ENCODE results near the gene RFC4. TPM values are rescaled to one million over a fixed set of nuclear protein-coding genes. Genes with fewer than 3 reads are reported as not detected.

The RFC4 gene
- total and polyA plus RNA-seq, 2 of the 8 experiments (the other 6 are each of a cell fraction or from before 2014, with no cell fraction given), result 21.8 to 86.9 TPM

DNA sequence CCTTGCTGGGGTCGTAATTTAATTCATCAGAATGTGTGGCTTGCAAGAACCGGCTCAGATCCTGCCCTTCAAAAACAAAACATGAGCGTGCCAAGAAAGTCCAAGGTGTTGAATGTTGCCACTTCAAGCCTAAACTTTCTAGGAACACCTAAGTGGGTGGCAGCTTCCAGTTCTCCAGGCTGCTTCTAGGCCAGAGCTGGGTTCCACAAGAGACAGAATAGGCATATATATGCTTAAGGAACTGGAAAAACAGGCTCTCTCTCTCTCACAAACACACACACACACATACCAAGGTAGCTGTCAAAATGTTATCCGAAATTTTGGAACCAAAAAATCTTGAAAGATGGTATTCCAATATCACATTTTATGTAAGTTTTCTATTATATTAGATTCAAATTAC, 35.3 kb upstream of the RFC4 start:
- Histone ChIP-seq H3K23me2 (ENCODE audit: low read depth, low read length) (no peaks in the 10 kb centered on the region), H3K23ac (ENCODE audit: insufficient read length) (no peak overlapping the region)
- TF ChIP-seq JUND (IDR thresholded peaks at IDR 0.05; ENCODE audit: low read length), result no peak
- no peak for TF ChIP-seq YY1 (IDR thresholded peaks at IDR 0.05; ENCODE audit: low read depth, low read length)
- TF ChIP-seq NANOG (IDR thresholded peaks at IDR 0.05; ENCODE audit: insufficient read depth, low read depth, low read length, poor library complexity, severe bottlenecking), result no peak
- no peak for TF ChIP-seq SIN3A (conservative IDR thresholded peaks at IDR 0.05 in 1 of 2, IDR thresholded peaks at IDR 0.05 in 1 of 2; ENCODE audit: low read depth in 1 of 2, low read length in 2 of 2)
- TF ChIP-seq, protein P1, sequence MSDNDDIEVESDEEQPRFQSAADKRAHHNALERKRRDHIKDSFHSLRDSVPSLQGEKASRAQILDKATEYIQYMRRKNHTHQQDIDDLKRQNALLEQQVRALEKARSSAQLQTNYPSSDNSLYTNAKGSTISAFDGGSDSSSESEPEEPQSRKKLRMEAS (IDR thresholded peaks at IDR 0.05), result no peak
- TF ChIP-seq CTBP2 (IDR thresholded peaks at IDR 0.05; ENCODE audit: borderline replicate concordance, insufficient read depth, insufficient read length, low read length), result no peak
- no peak for TF ChIP-seq KDM5A (IDR thresholded peaks at IDR 0.05; ENCODE audit: low read length)

More for the DNA sequence above, 35.3 kb upstream of the RFC4 start:
- Histone ChIP-seq H3K79me1 (ENCODE audit: low read depth, low read length) (no peaks in the 10 kb centered on the region), H2AFZ (ENCODE audit: low read length) (no peak overlapping the region), H2BK20ac (ENCODE audit: low read length) (no peak overlapping the region), H3K18ac (ENCODE audit: extremely low read depth, low read length) (no peak overlapping the region), H3K9ac (replicated peaks in 1 of 4; ENCODE audit: extremely low read depth in 1 of 4, low read depth in 3 of 4, low read length in 3 of 4) (no peak overlapping the region), H2BK12ac (ENCODE audit: low read depth, low read length) (no peak overlapping the region), H4K20me1 (replicated peaks in 1 of 2; ENCODE audit: control insufficient read depth in 1 of 2, insufficient read depth in 2 of 2, low read length in 2 of 2) (no peaks in the 10 kb centered on the region), H3K14ac (ENCODE audit: insufficient read length) (no peak overlapping the region), H2BK5ac (ENCODE audit: low read depth, low read length) (no peak overlapping the region), H4K91ac (replicated peaks; ENCODE audit: insufficient read length, low read length) (no peak overlapping the region), H3K4me2 (ENCODE audit: insufficient read depth in 1 of 2, low read depth in 2 of 2, low read length in 2 of 2) (no peak overlapping the region), H4K8ac (ENCODE audit: extremely low read depth, insufficient read depth, low read length) (no peak overlapping the region), H3K79me2 (ENCODE audit: control insufficient read depth in 1 of 2, insufficient read depth in 2 of 2, low read length in 2 of 2) (no peaks in the 10 kb centered on the region), H4K5ac (ENCODE audit: insufficient read length, low read depth, low read length) (no peak overlapping the region), H3K4me3 (ENCODE audit: extremely low read depth in 1 of 4, insufficient read depth in 2 of 4, low read depth in 3 of 4, low read length in 4 of 4) (no peak overlapping the region), H2BK120ac (replicated peaks; ENCODE audit: low read depth, low read length) (no peak overlapping the region), H2BK15ac (ENCODE audit: low read length) (no peak overlapping the region), H3K27me3 (replicated peaks in 1 of 4; ENCODE audit: control insufficient read depth in 3 of 4, extremely low read depth in 1 of 4, insufficient read depth in 3 of 4, low read length in 3 of 4) (no peaks in the 10 kb centered on the region), H3K56ac (replicated peaks; ENCODE audit: insufficient read length, low read depth, low read length) (no peak overlapping the region), H3K4ac (replicated peaks; ENCODE audit: insufficient read length, low read depth, low read length) (no peak overlapping the region), H3K4me1 (replicated peaks in 1 of 4; ENCODE audit: control insufficient read depth in 3 of 4, insufficient read depth in 4 of 4, low read length in 3 of 4) (no peaks in the 10 kb centered on the region), H3K9me3 (ENCODE audit: insufficient read depth in 2 of 2, low read depth in 1 of 2, low read length in 1 of 2) (no peaks in the 10 kb centered on the region), H3K27ac (ENCODE audit: low read depth, low read length) (no peak overlapping the region), H2AK5ac (ENCODE audit: low read depth, low read length) (no peak overlapping the region), H3K36me3 (ENCODE audit: control insufficient read depth in 2 of 4, insufficient read depth in 4 of 4, low read length in 3 of 4) (no peaks in the 10 kb centered on the region)
- 86% methylated on average over 4 of the region's 4 CpGs; no CpG with 5 or more reads in 1 of the 2 experiments for WGBS, 2 experiments (ENCODE audit: extremely low coverage in 1 of 2, insufficient coverage in 1 of 2, insufficient read length in 1 of 2, insufficient replicate concordance in 2 of 2, low coverage in 1 of 2, low lambda C conversion rate in 2 of 2, missing lambda C conversion rate in 1 of 2)
- FAIRE-seq (no peak), DNase-seq (ENCODE audit: low read depth in 1 of 2, low spot score in 2 of 2) (no peak)
- ChIA-PET CTCF (ENCODE audit: partially characterized antibody) (interaction anchor here (0.8 kb wide), 1 partner anchor 298 kb away, joined by 3 read pairs; the partner anchor contains the start of gene RPL39L), POLR2A (ENCODE audit: partially characterized antibody) (no interaction called here)

Data from H1 (cell line).